ENCODE measurements around the gene PRKCSH.
"Not testable (repeated sequence)": the region's sequence is repeated elsewhere in the genome, so short reads cannot be mapped to it uniquely, and the experiment has no call there.

Gene PRKCSH

DNA sequence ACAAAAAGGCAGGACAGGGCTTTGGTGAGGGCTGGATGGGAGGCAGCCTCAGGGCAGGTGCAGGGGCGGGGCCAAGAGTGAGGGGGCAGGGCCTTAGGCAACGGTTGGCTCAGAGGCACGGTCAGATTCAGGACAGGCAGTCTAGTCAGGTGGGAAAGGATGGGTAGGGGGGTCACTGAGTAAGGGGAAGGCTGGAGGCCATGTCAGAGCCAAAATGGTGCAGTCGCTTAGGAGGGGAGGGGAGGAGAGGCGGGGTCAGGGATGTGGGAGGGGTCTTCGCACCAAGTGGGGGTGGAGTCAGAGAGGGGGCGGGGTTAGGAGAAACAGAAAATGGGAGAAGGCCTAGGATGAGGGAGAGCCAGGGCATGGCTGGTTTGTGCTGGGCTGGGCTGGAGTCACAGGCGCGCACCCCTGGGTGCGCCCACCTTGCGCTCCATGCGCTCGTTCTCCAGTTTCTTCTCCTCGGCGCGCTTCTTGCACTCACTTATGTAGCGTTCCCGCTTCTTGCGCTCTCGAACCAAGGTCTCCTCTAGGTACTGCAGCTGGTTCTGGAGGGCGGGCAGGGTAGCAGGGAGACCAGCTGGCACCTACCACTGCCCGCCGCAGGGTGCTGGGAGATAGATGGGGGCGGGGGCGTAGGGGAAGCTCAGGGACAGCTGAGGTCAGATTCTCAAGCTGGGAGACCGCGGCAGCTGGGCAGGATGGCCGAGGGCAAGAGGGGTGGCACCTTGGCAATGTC is 9.5 kb upstream of the PRKCSH start:
- no peaks in the 10 kb centered on the region for H3K36me3 ChIP-seq (ENCODE audit: control insufficient read depth in 1 of 2, insufficient read depth in 2 of 2, low read length in 2 of 2)
- H3K4me3 ChIP-seq (ENCODE audit: low read depth, low read length): no peak overlapping the region
- no peak overlapping the region for H2AK5ac ChIP-seq (ENCODE audit: low read length)
- H3K4me2 ChIP-seq (ENCODE audit: low read length): no peak overlapping the region
- no peak overlapping the region for H3K27ac ChIP-seq (ENCODE audit: low read depth, low read length)
- H4K8ac ChIP-seq (ENCODE audit: low read depth, low read length): no peak overlapping the region
- peaks cover 8% of the 10 kb centered on the region for H3K27me3 ChIP-seq (ENCODE audit: insufficient read depth, low read length)
- H3K9me3 ChIP-seq (ENCODE audit: insufficient read depth, low read depth, low read length): peaks cover 11% of the 10 kb centered on the region
- WGBS (ENCODE audit: extremely low coverage, insufficient coverage, insufficient read length): no CpG with 5 or more reads among the region's 28 CpGs
- H2BK5ac ChIP-seq (ENCODE audit: low read depth, low read length, poor library complexity): no peak overlapping the region
- no peak overlapping the region for H3K18ac ChIP-seq (ENCODE audit: low read length)
- H3K79me2 ChIP-seq (ENCODE audit: control insufficient read depth, insufficient read depth, low read length, poor library complexity): no peaks in the 10 kb centered on the region
- H3K14ac ChIP-seq (ENCODE audit: low read length): no peak overlapping the region
- no peak overlapping the region for H2BK120ac ChIP-seq (ENCODE audit: insufficient read depth, low read length, poor library complexity)
- no peaks in the 10 kb centered on the region for H3K79me1 ChIP-seq (ENCODE audit: low read length)
- no peak overlapping the region for H3K9ac ChIP-seq (ENCODE audit: low read length)
- peaks cover 6 to 12% of the 10 kb centered on the region in 2 experiments for H3K4me1 ChIP-seq (ENCODE audit: control insufficient read depth in 1 of 2, insufficient read depth in 2 of 2, low read length in 2 of 2)
- H4K91ac ChIP-seq (ENCODE audit: low read depth, low read length): no peak overlapping the region
- H4K12ac ChIP-seq (ENCODE audit: low read depth, low read length): no peak overlapping the region
- H2BK12ac ChIP-seq (ENCODE audit: low read length): no peak overlapping the region
- H3K23ac ChIP-seq (ENCODE audit: low read length): no peak overlapping the region
- no peak for DNase-seq
- H2AFZ ChIP-seq (ENCODE audit: insufficient read depth, low read length, poor library complexity): no peak overlapping the region
- H3K4ac ChIP-seq (ENCODE audit: low read depth, low read length): no peak overlapping the region

DNA sequence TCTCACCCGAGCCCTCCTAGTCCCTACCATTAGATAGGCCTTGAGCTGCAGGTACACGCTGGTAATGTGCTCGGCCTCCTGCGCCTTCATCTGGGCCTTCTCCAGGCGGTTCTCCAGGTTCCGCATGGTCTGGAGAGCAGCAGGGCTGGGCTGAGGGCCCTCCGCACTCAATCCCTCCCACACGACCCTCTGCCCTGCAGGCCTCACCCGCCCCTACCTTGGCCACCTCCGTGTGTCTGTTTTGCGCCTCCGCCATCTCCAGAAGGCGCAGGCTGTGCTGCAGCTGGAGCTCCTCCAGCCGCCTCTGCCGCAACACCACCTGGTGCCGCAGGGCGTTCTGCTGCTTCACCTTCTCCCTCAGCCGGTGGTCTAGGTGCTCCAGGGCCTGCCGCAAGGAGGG is 8.8 kb upstream of the PRKCSH start:
- H3K23ac ChIP-seq (ENCODE audit: low read length): no peak overlapping the region
- H3K4me3 ChIP-seq (ENCODE audit: low read depth, low read length): no peak overlapping the region
- H3K27ac ChIP-seq (ENCODE audit: low read depth, low read length): no peak overlapping the region
- peaks cover 6% of the 10 kb centered on the region for H3K9me3 ChIP-seq (ENCODE audit: insufficient read depth, low read depth, low read length)
- no peak overlapping the region for H3K9ac ChIP-seq (ENCODE audit: low read length)
- H3K79me1 ChIP-seq (ENCODE audit: low read length): no peaks in the 10 kb centered on the region
- no peak overlapping the region for H3K14ac ChIP-seq (ENCODE audit: low read length)
- H2BK12ac ChIP-seq (ENCODE audit: low read length): no peak overlapping the region
- no peak overlapping the region for H2BK5ac ChIP-seq (ENCODE audit: low read depth, low read length, poor library complexity)
- no peak overlapping the region for H2AFZ ChIP-seq (ENCODE audit: insufficient read depth, low read length, poor library complexity)
- no peaks in the 10 kb centered on the region for H3K36me3 ChIP-seq (ENCODE audit: control insufficient read depth in 1 of 2, insufficient read depth in 2 of 2, low read length in 2 of 2)
- WGBS (ENCODE audit: extremely low coverage, insufficient coverage, insufficient read length): no CpG with 5 or more reads among the region's 19 CpGs
- no peak overlapping the region for H3K4me2 ChIP-seq (ENCODE audit: low read length)
- no peaks in the 10 kb centered on the region for H3K79me2 ChIP-seq (ENCODE audit: control insufficient read depth, insufficient read depth, low read length, poor library complexity)
- peaks cover 3% of the 10 kb centered on the region for H3K27me3 ChIP-seq (ENCODE audit: insufficient read depth, low read length)
- no peak overlapping the region for H3K18ac ChIP-seq (ENCODE audit: low read length)
- H4K91ac ChIP-seq (ENCODE audit: low read depth, low read length): no peak overlapping the region
- H4K12ac ChIP-seq (ENCODE audit: low read depth, low read length): no peak overlapping the region
- no peak overlapping the region for H3K4ac ChIP-seq (ENCODE audit: low read depth, low read length)
- no peak overlapping the region for H2BK120ac ChIP-seq (ENCODE audit: insufficient read depth, low read length, poor library complexity)
- no peak for DNase-seq
- no peak overlapping the region for H2AK5ac ChIP-seq (ENCODE audit: low read length)
- no peak overlapping the region for H4K8ac ChIP-seq (ENCODE audit: low read depth, low read length)
- H3K4me1 ChIP-seq (ENCODE audit: control insufficient read depth in 1 of 2, insufficient read depth in 2 of 2, low read length in 2 of 2): peaks cover 0 to 4% of the 10 kb centered on the region in 2 experiments

DNA sequence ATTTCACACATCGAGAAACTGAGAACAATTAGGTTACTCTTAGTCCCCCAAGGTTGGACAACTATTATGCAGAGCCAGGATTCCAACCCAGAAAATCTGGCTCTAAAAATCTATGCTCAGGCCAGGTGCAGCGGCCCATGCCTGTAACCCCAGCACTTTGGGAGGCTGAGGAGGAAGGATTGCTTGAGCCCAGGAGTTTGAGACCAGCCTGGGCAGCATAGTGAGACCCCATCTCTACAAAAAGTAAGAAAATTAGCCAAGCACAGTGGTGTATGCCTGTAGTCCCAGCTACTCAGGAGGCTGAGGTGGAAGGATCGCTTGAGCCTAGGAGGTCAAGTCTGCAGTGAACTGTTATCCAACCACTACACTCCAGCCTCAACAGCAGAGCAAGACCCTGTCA is 1.9 kb upstream of the PRKCSH start:
- H3K18ac ChIP-seq (ENCODE audit: low read length); H3K79me2 ChIP-seq (ENCODE audit: control insufficient read depth, insufficient read depth, low read length, poor library complexity); H3K14ac ChIP-seq (ENCODE audit: low read length); H3K23ac ChIP-seq (ENCODE audit: low read length); H2BK5ac ChIP-seq (ENCODE audit: low read depth, low read length, poor library complexity); H3K79me1 ChIP-seq (ENCODE audit: low read length); H2BK12ac ChIP-seq (ENCODE audit: low read length); H3K4ac ChIP-seq (ENCODE audit: low read depth, low read length); H4K8ac ChIP-seq (ENCODE audit: low read depth, low read length); H2AFZ ChIP-seq (ENCODE audit: insufficient read depth, low read length, poor library complexity); H2AK5ac ChIP-seq (ENCODE audit: low read length); H3K4me3 ChIP-seq (ENCODE audit: low read depth, low read length); H3K9ac ChIP-seq (ENCODE audit: low read length); H4K91ac ChIP-seq (ENCODE audit: low read depth, low read length); H3K4me2 ChIP-seq (ENCODE audit: low read length); H4K12ac ChIP-seq (ENCODE audit: low read depth, low read length); H3K27ac ChIP-seq (ENCODE audit: low read depth, low read length); H2BK120ac ChIP-seq (ENCODE audit: insufficient read depth, low read length, poor library complexity); H3K9me3 ChIP-seq (ENCODE audit: insufficient read depth, low read depth, low read length); H3K4me1 ChIP-seq (ENCODE audit: control insufficient read depth in 1 of 2, insufficient read depth in 2 of 2, low read length in 2 of 2); H3K27me3 ChIP-seq (ENCODE audit: insufficient read depth, low read length); DNase-seq: not testable (repeated sequence)
- WGBS (ENCODE audit: extremely low coverage, insufficient coverage, insufficient read length): no CpG with 5 or more reads among the region's 3 CpGs
- H3K36me3 ChIP-seq (ENCODE audit: control insufficient read depth in 1 of 2, insufficient read depth in 2 of 2, low read length in 2 of 2): peaks cover 17 to 19% of the 10 kb centered on the region in 2 experiments

DNA sequence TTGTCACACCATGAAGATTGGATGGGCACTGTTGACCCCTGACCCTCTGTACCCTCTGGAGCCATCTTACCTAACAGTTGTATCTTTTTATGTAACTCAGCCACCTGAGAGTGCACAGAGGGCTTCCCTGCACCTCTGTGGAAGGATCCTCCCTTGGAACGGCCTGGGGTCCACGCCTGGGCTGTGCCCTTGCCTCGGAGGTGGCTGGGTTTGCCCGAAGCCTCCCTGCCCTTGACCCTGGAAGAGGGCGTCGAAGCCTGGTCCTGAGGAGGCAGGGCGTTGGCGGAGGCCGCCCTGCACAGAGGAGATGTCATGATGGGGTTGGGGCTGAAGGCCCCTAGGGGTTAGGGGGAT is 755 bp upstream of the PRKCSH start:
- WGBS (ENCODE audit: extremely low coverage, insufficient coverage, insufficient read length): no CpG with 5 or more reads among the region's 9 CpGs
- H2BK12ac ChIP-seq (ENCODE audit: low read length): no peak overlapping the region
- H4K91ac ChIP-seq (ENCODE audit: low read depth, low read length): peak overlapping the region; percentile 25
- H2AFZ ChIP-seq (ENCODE audit: insufficient read depth, low read length, poor library complexity): peak overlapping the region; percentile 93
- H3K14ac ChIP-seq (ENCODE audit: low read length): peak overlapping the region; percentile 55
- H2AK5ac ChIP-seq (ENCODE audit: low read length): no peak overlapping the region
- no peak overlapping the region for H3K23ac ChIP-seq (ENCODE audit: low read length)
- H3K27me3 ChIP-seq (ENCODE audit: insufficient read depth, low read length): no peaks in the 10 kb centered on the region
- DNase-seq: no peak
- no peak overlapping the region for H3K27ac ChIP-seq (ENCODE audit: low read depth, low read length)
- H3K36me3 ChIP-seq (ENCODE audit: control insufficient read depth in 1 of 2, insufficient read depth in 2 of 2, low read length in 2 of 2): peaks cover 24 to 26% of the 10 kb centered on the region in 2 experiments
- H2BK5ac ChIP-seq (ENCODE audit: low read depth, low read length, poor library complexity): no peak overlapping the region
- H3K4ac ChIP-seq (ENCODE audit: low read depth, low read length): no peak overlapping the region
- H3K4me2 ChIP-seq (ENCODE audit: low read length): peak overlapping the region; percentile 61
- H3K9ac ChIP-seq (ENCODE audit: low read length): no peak overlapping the region
- peaks cover 3% of the 10 kb centered on the region for H3K79me2 ChIP-seq (ENCODE audit: control insufficient read depth, insufficient read depth, low read length, poor library complexity)
- no peak overlapping the region for H3K18ac ChIP-seq (ENCODE audit: low read length)
- peaks cover 4% of the 10 kb centered on the region for H3K79me1 ChIP-seq (ENCODE audit: low read length)
- H4K8ac ChIP-seq (ENCODE audit: low read depth, low read length): peak overlapping the region; percentile 57
- no peak overlapping the region for H2BK120ac ChIP-seq (ENCODE audit: insufficient read depth, low read length, poor library complexity)
- H3K9me3 ChIP-seq (ENCODE audit: insufficient read depth, low read depth, low read length): no peaks in the 10 kb centered on the region
- H3K4me1 ChIP-seq (ENCODE audit: control insufficient read depth in 1 of 2, insufficient read depth in 2 of 2, low read length in 2 of 2): peaks cover 8 to 10% of the 10 kb centered on the region in 2 experiments
- peak overlapping the region; percentile 47 for H3K4me3 ChIP-seq (ENCODE audit: low read depth, low read length)
- H4K12ac ChIP-seq (ENCODE audit: low read depth, low read length): peak overlapping the region; percentile 34

Data from trophoblast cell (in vitro differentiated cells and primary cell).